ENCODE results near the gene GYS1. TPM values are rescaled to one million over a fixed set of nuclear protein-coding genes. Genes with fewer than 3 reads are reported as not detected.
A peak's percentile ranks its signal among the peaks of the same experiment; 100 is the strongest.

GYS1 gene
- polyA plus RNA-seq, 1 donor, result 39.1 TPM

DNA sequence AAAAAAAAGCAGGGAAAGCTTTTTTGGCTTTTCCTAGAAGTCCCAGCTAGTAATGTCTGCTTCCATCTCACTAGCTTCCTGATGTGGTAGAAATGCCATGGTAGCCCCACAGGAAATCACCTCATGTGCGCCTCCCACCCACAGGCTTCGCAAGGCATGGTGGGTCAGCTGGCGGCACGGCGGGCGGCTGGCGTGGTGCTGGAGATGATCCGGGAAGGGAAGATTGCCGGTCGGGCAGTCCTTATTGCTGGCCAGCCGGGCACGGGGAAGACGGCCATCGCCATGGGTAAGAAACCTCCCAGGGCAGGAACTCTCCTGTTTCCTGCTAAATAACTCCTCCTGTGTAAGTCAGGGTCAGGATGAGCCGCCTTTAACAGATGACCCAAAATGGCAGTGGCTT is 11.0 kb upstream of the GYS1 start:
- H3K36me3 ChIP-seq (ENCODE audit: control insufficient read depth, insufficient read depth, low read length), result peaks cover 49% of the 10 kb centered on the region
- H3K27ac ChIP-seq (ENCODE audit: low read length), result no peak overlapping the region
- no CpG with 5 or more reads among the region's 15 CpGs for WGBS (ENCODE audit: insufficient coverage, low lambda C conversion rate)

DNA sequence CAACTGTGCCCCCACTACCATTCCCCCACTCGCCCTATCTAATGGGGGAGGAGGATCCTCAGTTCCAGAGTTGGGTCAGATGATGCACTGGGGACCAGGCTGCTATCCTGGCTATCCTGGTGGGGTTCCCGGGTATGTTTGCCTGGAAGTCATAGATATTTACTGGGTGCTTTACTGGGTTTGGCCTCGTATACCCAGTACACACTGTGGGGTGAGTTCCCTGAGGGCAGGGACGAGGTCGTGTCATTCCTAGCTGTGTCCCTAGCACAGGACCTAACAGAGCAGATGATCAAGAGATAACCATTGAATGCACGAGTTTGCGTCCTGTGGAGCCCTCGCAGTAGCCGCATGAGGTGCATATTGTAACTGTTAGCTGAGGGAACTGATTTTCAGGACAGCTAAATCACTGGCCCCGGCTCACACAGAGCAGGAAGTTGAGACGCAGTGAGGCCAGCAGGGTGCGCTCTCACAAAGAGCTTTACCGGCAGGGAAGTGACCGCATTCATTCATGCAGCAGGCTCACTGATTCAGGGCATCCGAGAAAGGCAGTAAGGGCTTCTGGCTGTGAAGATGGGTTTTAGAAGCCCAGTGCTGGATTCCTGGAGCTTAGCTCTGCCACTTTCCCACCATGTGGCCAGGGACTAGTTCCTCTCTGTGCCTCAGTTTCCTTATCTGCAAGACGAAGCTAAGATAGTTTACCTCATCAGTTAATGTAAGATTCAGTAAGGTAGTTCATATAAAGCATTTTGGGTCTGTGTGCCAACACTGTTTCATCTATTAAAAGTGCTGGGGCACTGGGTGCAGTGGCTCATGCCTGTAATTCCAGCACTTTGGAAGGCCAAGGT is 6.6 kb upstream of the GYS1 start:
- no peak for DNase-seq
- WGBS (ENCODE audit: insufficient coverage, low lambda C conversion rate), result no CpG with 5 or more reads among the region's 16 CpGs
- H3K36me3 ChIP-seq (ENCODE audit: control insufficient read depth, insufficient read depth, low read length), result peaks cover 28% of the 10 kb centered on the region

More for the DNA sequence above, 11.0 kb upstream of the GYS1 start:
- Histone ChIP-seq H3K27me3 (ENCODE audit: control insufficient read depth, insufficient read depth, low read length) (no peaks in the 10 kb centered on the region), H3K4me1 (ENCODE audit: control insufficient read depth, insufficient read depth, low read length) (no peaks in the 10 kb centered on the region), H3K9me3 (ENCODE audit: control insufficient read depth, low read depth, low read length) (no peaks in the 10 kb centered on the region), H3K4me3 (ENCODE audit: low read length) (no peak overlapping the region)
- no peak for DNase-seq

DNA sequence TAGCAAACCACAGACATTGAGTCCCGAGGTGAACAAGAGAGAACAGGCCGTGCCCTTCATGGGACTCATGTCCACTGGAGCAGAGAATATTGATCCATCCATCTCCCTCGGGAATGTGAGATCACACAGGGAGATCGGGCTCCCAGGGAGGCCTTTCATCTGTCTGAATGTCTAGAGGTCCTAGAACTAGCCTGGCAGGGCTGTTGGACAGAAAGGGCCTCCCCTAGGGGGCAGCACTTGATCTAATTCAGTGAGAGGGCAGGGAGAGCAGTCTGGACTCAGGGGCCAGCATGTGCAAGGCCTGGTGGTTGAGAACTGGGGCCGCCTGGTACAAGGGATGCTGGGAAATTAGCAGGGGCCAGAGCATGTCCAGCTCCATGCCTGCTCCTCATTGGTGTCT is 4.9 kb upstream of the GYS1 start:
- WGBS (ENCODE audit: insufficient coverage, low lambda C conversion rate), result no CpG with 5 or more reads among the region's 5 CpGs
- Histone ChIP-seq H3K9me3 (ENCODE audit: control insufficient read depth, low read depth, low read length) (no peaks in the 10 kb centered on the region), H3K4me1 (ENCODE audit: control insufficient read depth, insufficient read depth, low read length) (peaks cover 10% of the 10 kb centered on the region), H3K4me3 (ENCODE audit: low read length) (no peak overlapping the region), H3K27ac (ENCODE audit: low read length) (no peak overlapping the region), H3K27me3 (ENCODE audit: control insufficient read depth, insufficient read depth, low read length) (no peaks in the 10 kb centered on the region), H3K36me3 (ENCODE audit: control insufficient read depth, insufficient read depth, low read length) (peaks cover 13% of the 10 kb centered on the region)
- no peak for DNase-seq

More for the DNA sequence above, 6.6 kb upstream of the GYS1 start:
- Histone ChIP-seq H3K27ac (ENCODE audit: low read length) (no peak overlapping the region), H3K4me3 (ENCODE audit: low read length) (no peak overlapping the region), H3K9me3 (ENCODE audit: control insufficient read depth, low read depth, low read length) (no peaks in the 10 kb centered on the region), H3K27me3 (ENCODE audit: control insufficient read depth, insufficient read depth, low read length) (no peaks in the 10 kb centered on the region), H3K4me1 (ENCODE audit: control insufficient read depth, insufficient read depth, low read length) (peaks cover 3% of the 10 kb centered on the region)

DNA sequence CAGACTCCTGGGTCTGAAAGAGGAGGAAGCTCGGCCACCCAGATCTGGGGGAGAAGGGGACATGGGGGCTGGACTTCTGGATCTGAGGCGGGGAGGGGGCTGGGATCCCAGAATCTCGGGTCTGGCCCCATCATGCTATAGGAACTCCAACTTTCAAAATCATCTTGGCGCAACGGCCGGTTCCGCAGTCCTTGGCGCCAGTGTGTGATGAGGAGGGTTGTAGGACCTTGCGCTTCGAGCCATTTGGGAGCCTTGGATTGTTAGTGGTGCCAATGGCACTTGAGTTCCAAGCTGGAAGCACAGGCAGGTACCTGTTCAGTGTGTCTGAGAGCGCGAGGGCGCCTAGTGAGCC is 902 bp upstream of the GYS1 start:
- peak overlapping the region; percentile 96 for H3K27ac ChIP-seq (ENCODE audit: low read length)
- no peaks in the 10 kb centered on the region for H3K9me3 ChIP-seq (ENCODE audit: control insufficient read depth, low read depth, low read length)
- WGBS (ENCODE audit: insufficient coverage, low lambda C conversion rate), result no CpG with 5 or more reads among the region's 13 CpGs
- H3K27me3 ChIP-seq (ENCODE audit: control insufficient read depth, insufficient read depth, low read length), result no peaks in the 10 kb centered on the region
- H3K4me1 ChIP-seq (ENCODE audit: control insufficient read depth, insufficient read depth, low read length), result peaks cover 24% of the 10 kb centered on the region
- H3K36me3 ChIP-seq (ENCODE audit: control insufficient read depth, insufficient read depth, low read length), result peaks cover 15% of the 10 kb centered on the region
- DNase-seq, result no peak
- peak overlapping the region; percentile 84 for H3K4me3 ChIP-seq (ENCODE audit: low read length)

DNA sequence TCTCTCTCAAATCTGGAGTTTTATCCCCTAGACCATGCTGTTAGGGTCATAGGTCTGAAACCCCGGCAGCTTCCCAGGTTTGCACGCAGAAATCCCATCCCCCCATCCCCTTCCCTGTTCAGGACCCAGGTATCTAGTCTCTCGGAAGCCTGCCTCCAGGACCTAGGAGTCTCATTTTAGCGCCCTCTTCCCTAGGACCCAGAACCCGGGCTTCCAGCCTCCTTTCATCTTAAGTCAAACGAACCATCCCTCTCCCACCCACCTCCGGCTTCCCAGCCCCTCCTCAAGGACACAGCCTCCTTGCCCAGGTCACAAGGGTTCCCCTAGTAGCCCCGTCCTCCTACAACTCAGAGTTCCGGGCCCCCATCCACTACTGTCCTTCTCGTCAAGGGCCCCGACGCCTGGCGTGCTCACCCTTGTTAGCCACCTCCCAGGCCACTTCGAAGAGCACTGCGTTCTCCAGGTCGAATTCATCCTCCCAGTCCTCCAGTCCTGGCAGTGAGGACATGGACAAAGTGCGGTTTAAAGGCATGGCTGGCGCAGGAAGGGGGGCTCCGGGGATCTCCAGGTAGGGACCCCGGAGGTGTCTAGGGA is 431 bp downstream of the GYS1 start:
- H3K9me3 ChIP-seq (ENCODE audit: control insufficient read depth, low read depth, low read length), result no peaks in the 10 kb centered on the region
- peaks cover 24% of the 10 kb centered on the region for H3K36me3 ChIP-seq (ENCODE audit: control insufficient read depth, insufficient read depth, low read length)
- peaks cover 24% of the 10 kb centered on the region for H3K4me1 ChIP-seq (ENCODE audit: control insufficient read depth, insufficient read depth, low read length)
- H3K27ac ChIP-seq (ENCODE audit: low read length), result peak overlapping the region; percentile 77
- no CpG with 5 or more reads among the region's 20 CpGs for WGBS (ENCODE audit: insufficient coverage, low lambda C conversion rate)
- no peaks in the 10 kb centered on the region for H3K27me3 ChIP-seq (ENCODE audit: control insufficient read depth, insufficient read depth, low read length)
- no peak for DNase-seq
- H3K4me3 ChIP-seq (ENCODE audit: low read length), result peak overlapping the region; percentile 84

DNA sequence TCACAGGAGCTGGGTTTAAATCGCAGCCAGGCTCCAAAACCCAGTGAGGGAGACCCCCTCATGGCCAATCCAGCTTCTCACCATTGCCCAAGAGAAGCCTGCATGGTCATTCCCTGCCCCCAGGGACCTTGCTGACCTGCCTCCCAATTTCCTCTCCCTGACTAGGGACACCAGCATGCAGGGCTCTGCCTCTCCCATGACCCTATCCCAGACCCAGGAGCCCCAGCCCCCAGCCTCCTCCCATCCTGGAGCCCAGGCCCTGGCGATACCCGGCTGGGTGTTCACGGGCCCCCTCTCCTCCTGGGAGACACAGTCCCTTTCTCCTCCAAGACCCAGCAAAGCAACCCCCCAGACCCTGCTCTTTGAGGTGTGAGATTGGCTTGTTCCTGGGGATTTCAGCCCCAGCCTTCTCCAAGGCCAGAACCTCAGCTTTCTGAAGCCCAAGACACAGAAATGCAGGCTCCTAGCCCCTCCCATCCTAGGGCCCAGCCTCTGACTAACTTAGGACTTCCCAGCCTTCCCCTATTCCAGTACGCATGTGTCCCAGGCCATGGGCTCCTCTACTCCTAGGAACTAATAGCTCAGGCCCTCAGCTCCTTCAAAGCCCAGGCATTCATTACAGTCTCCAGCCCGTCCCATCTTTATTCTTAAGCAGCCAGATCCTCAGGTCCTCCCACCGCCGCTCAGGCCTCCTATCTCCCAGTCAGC is 1.1 kb downstream of the GYS1 start:
- peaks cover 24% of the 10 kb centered on the region for H3K4me1 ChIP-seq (ENCODE audit: control insufficient read depth, insufficient read depth, low read length)
- no CpG with 5 or more reads among the region's 8 CpGs for WGBS (ENCODE audit: insufficient coverage, low lambda C conversion rate)
- H3K27me3 ChIP-seq (ENCODE audit: control insufficient read depth, insufficient read depth, low read length), result no peaks in the 10 kb centered on the region
- H3K36me3 ChIP-seq (ENCODE audit: control insufficient read depth, insufficient read depth, low read length), result peaks cover 27% of the 10 kb centered on the region
- peak overlapping the region; percentile 77 for H3K27ac ChIP-seq (ENCODE audit: low read length)
- H3K9me3 ChIP-seq (ENCODE audit: control insufficient read depth, low read depth, low read length), result no peaks in the 10 kb centered on the region
- DNase-seq, result peak; percentile 51 to 75
- H3K4me3 ChIP-seq (ENCODE audit: low read length), result peak overlapping the region; percentile 84

DNA sequence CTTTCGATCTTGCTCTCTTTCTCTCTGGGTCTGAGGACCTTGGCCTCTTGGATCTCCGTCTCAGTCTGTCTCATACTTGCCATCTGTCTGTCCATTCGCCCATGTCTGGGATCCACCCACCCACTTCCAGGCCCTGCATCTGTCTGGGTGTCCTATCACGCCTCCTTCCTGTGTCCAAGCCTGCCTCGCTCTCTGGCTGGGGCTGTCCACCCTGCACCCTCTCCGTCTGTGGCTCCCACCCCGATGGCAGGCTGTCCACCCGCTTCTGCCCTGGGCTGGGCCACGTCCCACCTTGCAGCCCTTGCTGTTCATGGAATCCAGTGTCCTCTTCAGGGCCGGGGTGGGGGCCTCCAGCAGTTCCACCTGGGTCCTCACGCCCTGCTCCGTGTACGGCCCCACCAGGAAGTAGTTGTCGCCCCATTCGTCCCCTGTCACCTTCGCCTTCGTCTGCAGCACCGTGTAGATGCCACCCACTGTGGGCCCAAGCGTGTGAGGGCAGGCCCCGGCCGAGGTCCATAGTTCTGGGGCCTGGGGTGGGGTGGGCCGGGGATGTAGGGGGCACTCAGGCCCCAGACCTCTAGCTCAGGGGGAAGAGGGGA is 2.0 kb downstream of the GYS1 start:
- no CpG with 5 or more reads among the region's 22 CpGs for WGBS (ENCODE audit: insufficient coverage, low lambda C conversion rate)
- peaks cover 36% of the 10 kb centered on the region for H3K36me3 ChIP-seq (ENCODE audit: control insufficient read depth, insufficient read depth, low read length)
- DNase-seq, result no peak
- peaks cover 24% of the 10 kb centered on the region for H3K4me1 ChIP-seq (ENCODE audit: control insufficient read depth, insufficient read depth, low read length)
- H3K9me3 ChIP-seq (ENCODE audit: control insufficient read depth, low read depth, low read length), result no peaks in the 10 kb centered on the region
- H3K27me3 ChIP-seq (ENCODE audit: control insufficient read depth, insufficient read depth, low read length), result no peaks in the 10 kb centered on the region
- peak overlapping the region; percentile 84 for H3K4me3 ChIP-seq (ENCODE audit: low read length)
- no peak overlapping the region for H3K27ac ChIP-seq (ENCODE audit: low read length)

DNA sequence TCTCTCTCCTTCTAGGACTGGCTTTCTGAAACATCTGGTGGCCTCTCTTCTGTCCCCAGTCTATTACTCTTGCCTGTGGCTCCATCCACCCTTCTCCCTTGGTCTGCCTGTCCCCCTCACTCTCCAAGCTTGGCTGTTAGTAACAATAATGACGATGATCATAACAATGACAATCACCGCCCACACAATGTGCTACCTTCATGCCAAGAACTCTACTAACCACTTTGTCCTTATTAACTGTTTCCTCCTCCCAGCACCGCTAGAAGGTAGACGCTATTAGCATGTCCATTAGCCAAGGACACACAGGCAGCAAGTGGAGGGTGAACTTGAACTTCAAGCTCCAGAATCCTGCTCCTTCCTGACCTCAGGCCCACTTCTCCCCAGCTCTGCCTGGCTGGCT is 2.7 kb downstream of the GYS1 start:
- Histone ChIP-seq H3K36me3 (ENCODE audit: control insufficient read depth, insufficient read depth, low read length) (peaks cover 43% of the 10 kb centered on the region), H3K9me3 (ENCODE audit: control insufficient read depth, low read depth, low read length) (no peaks in the 10 kb centered on the region), H3K4me1 (ENCODE audit: control insufficient read depth, insufficient read depth, low read length) (peaks cover 24% of the 10 kb centered on the region), H3K27me3 (ENCODE audit: control insufficient read depth, insufficient read depth, low read length) (no peaks in the 10 kb centered on the region), H3K27ac (ENCODE audit: low read length) (no peak overlapping the region), H3K4me3 (ENCODE audit: low read length) (no peak overlapping the region)
- no peak for DNase-seq
- WGBS (ENCODE audit: insufficient coverage, low lambda C conversion rate), result no CpG with 5 or more reads among the region's 4 CpGs

DNA sequence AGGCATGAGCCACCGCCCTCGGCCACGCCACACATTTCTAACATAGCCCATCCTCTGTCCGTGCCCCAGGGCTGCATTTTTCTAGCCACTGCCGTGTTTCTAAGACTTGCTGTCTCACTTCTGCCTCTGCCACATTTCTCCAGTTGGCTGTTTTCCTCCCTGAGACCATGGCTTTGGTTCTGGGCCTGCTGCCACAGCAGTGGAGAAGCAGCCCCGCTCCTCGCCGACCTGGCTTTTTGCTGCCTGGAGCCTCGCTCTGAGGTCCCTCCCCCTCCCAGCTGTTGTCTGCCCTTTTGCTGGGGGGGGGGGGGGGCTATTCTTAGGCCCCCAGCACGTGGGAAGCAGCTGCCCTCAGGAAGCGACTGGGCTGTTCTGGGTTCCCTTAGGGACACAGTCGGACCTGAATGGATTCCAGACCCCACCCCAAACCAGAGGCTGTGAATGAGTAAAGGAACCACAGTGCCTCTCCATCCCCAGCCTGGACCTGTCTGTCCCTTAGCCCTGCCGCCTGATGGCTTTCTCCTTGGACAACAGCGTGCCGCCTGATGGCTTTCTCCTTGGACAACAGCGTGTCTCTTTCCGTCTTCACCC is 3.3 kb downstream of the GYS1 start:
- 100% methylated on average over 1 of the region's 17 CpGs for WGBS (ENCODE audit: insufficient coverage, low lambda C conversion rate)
- peaks cover 21% of the 10 kb centered on the region for H3K4me1 ChIP-seq (ENCODE audit: control insufficient read depth, insufficient read depth, low read length)
- peaks cover 49% of the 10 kb centered on the region for H3K36me3 ChIP-seq (ENCODE audit: control insufficient read depth, insufficient read depth, low read length)
- H3K27me3 ChIP-seq (ENCODE audit: control insufficient read depth, insufficient read depth, low read length), result no peaks in the 10 kb centered on the region
- no peak for DNase-seq
- no peak overlapping the region for H3K27ac ChIP-seq (ENCODE audit: low read length)
- no peaks in the 10 kb centered on the region for H3K9me3 ChIP-seq (ENCODE audit: control insufficient read depth, low read depth, low read length)
- H3K4me3 ChIP-seq (ENCODE audit: low read length), result no peak overlapping the region

DNA sequence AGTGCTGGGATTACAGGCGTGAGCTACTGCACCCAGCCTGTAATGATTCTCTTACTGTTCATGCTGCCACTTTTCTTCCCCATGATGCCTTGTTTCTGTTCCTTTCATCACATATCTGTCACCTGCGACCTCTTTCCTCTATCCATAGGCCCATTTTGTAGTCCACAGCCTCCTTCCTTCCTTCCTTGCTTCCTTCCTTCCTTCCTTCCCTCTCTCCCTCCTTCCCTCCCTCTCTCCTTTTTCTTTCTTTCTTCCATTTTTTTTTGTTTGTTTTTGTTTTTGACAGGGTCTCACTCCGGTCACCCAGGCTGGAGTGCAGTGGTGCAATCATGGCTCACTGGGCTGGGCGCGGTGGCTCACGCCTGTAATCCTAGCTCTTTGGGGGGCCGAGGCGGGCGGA is 4.2 kb downstream of the GYS1 start:
- Histone ChIP-seq H3K4me1 (ENCODE audit: control insufficient read depth, insufficient read depth, low read length) (peaks cover 14% of the 10 kb centered on the region), H3K27me3 (ENCODE audit: control insufficient read depth, insufficient read depth, low read length) (no peaks in the 10 kb centered on the region), H3K27ac (ENCODE audit: low read length) (no peak overlapping the region), H3K36me3 (ENCODE audit: control insufficient read depth, insufficient read depth, low read length) (peaks cover 54% of the 10 kb centered on the region), H3K4me3 (ENCODE audit: low read length) (no peak overlapping the region), H3K9me3 (ENCODE audit: control insufficient read depth, low read depth, low read length) (no peaks in the 10 kb centered on the region)
- 91% methylated on average over 3 of the region's 9 CpGs for WGBS (ENCODE audit: insufficient coverage, low lambda C conversion rate)
- DNase-seq, result no peak

Measured in large intestine (tissue), 3 donors.